Left lung (tissue), 10 donors: ENCODE measurements around the gene FMC1. TPM values are rescaled to one million over a fixed set of nuclear protein-coding genes. Genes with fewer than 3 reads are reported as not detected.

Experiments used
- ATAC-seq: fragments of 200-7000 bp; cut with Tn5 transposase; one replicate; pipeline ENCODE4 v1.9.1; 2020; ENCODE audit warnings: moderate library complexity
- DNase-seq, 4 donors: peaks; one replicate each; pipeline ENCODE4 v3.0.0-alpha.2; 2013 to 2020
- H3K27ac ChIP-seq, 2 donors: fragments of 200-600 bp; sonication (generic) in 1 of 2; one replicate each; pipeline versions ENCODE4 v1.5.0 to v1.8.0; 2020 to 2021
- H3K27me3 ChIP-seq, 2 donors: fragments of 200-600 bp; sonication (generic) in 1 of 2; one replicate each; pipeline versions ENCODE4 v1.5.0 to v1.8.0; 2020 to 2021
- H3K36me3 ChIP-seq, 2 donors: fragments of 200-600 bp; sonication (generic) in 1 of 2; one replicate each; pipeline versions ENCODE4 v1.5.0 to v1.8.0; 2020 to 2021
- H3K4me1 ChIP-seq, 2 donors: fragments of 200-600 bp; one replicate each; pipeline ENCODE4 v1.8.0; 2021
- H3K4me3 ChIP-seq, 2 donors: fragments of 200-600 bp; sonication (generic) in 1 of 2; one replicate each; pipeline versions ENCODE4 v1.5.0 to v1.8.0; 2020 to 2021; ENCODE audit warnings: mild to moderate bottlenecking in 1 of 2
- H3K9me3 ChIP-seq, 2 donors: fragments of 200-600 bp; sonication (generic) in 1 of 2; one replicate each; pipeline versions ENCODE4 v1.5.0 to v1.8.0; 2020 to 2021
- CTCF ChIP-seq, 2 donors: fragments of 200-600 bp; sonication (generic) in 1 of 2; IDR thresholded peaks; one replicate each; pipeline versions ENCODE4 v1.5.0 to v1.8.0; 2021; ENCODE audit warnings: antibody characterized with exemption in 2 of 2
- intact Hi-C, 2 donors: fragments of 100-400 bp; cut with DNase I; formaldehyde crosslinking; loops; one replicate each; pipeline versions ENCODE4 v1.11.2 to v1.14.2; 2022
- polyA plus RNA-seq, 6 donors: library from polyadenylated mRNA; unstranded; fragments of 120-200 nt; gene quantifications; one replicate each; pipeline ENCODE4 v1.2.1, GENCODE V29; 2013; ENCODE audit not compliant: insufficient read length in 6 of 6
- total RNA-seq, 2 donors: library from RNA; stranded (reverse); fragmentation: NEBNext Ultra II Directional; extraction: Animal tissue kit (Norgen Biotek cat#: 25700); gene quantifications; one replicate each; pipeline ENCODE4 v1.2.1, GENCODE V29; 2021
- donor health status: DM: no; HTN: yes; CAD: no.
- donor health status: DM: no; HTN: no; CAD: no.

The FMC1 gene
- total and polyA plus RNA-seq, 8 donors: 11.1 to 17.2 (median 15.5) TPM

GRCh38 chr7:139394540-139394939, 53.4 kb downstream of the FMC1 start:
- DNase-seq (no peak), ATAC-seq (no peak)
- Histone ChIP-seq H3K36me3 (peaks cover 0 to 36% of the 10 kb centered on the region in 2 donors), H3K9me3 (no peaks in the 10 kb centered on the region), H3K27ac (no peak overlapping the region), H3K4me1 (peaks cover 0 to 4% of the 10 kb centered on the region in 2 donors), H3K27me3 (no peaks in the 10 kb centered on the region), H3K4me3 (no peak overlapping the region)
- intact Hi-C loops: no loop called here
- no peak for TF ChIP-seq CTCF (IDR thresholded peaks at IDR 0.05)

Other genes starting within 250 kb of the FMC1 start
- gene ZC3HAV1, start 231.6 kb upstream of the FMC1 start, total RNA-seq: 10 to 100 TPM; 35.5 to 45.5 TPM
- gene ZC3HAV1, start 231.6 kb upstream of the FMC1 start, polyA plus RNA-seq: 10 to 100 TPM; 16.0 to 23.9 (median 19.3) TPM
- gene UBN2, start 110.1 kb upstream of the FMC1 start, total RNA-seq: 10 to 100 TPM; 16.9 to 19.1 TPM
- gene UBN2, start 110.1 kb upstream of the FMC1 start, polyA plus RNA-seq: 10 to 100 TPM; 20.0 to 27.1 (median 24.1) TPM
- 10 to 100 TPM; 67.2 to 76.6 TPM for gene LUC7L2, start 18.6 kb downstream of the FMC1 start, total RNA-seq
- 100 to 1,000 TPM; 160 to 188 (median 174) TPM for gene LUC7L2, start 18.6 kb downstream of the FMC1 start, polyA plus RNA-seq
- gene KLRG2, start 142.3 kb downstream of the FMC1 start, total RNA-seq: 1 to 10 TPM in 1 of 2 donors, under 1 TPM in 1; 0.99 to 3.3 TPM
- under 1 TPM in 2 of 6 donors, not detected in 4; 0.06 to 0.14 TPM for gene KLRG2, start 142.3 kb downstream of the FMC1 start, polyA plus RNA-seq
- gene CLEC2L, start 182.3 kb downstream of the FMC1 start, total RNA-seq: under 1 TPM in 1 of 2 donors, not detected in 1; 0.23 TPM
- under 1 TPM; 0.20 to 0.45 (median 0.35) TPM for gene CLEC2L, start 182.3 kb downstream of the FMC1 start, polyA plus RNA-seq